ENCODE data around the gene TSSK2.

- TF ChIP-seq, protein P1, sequence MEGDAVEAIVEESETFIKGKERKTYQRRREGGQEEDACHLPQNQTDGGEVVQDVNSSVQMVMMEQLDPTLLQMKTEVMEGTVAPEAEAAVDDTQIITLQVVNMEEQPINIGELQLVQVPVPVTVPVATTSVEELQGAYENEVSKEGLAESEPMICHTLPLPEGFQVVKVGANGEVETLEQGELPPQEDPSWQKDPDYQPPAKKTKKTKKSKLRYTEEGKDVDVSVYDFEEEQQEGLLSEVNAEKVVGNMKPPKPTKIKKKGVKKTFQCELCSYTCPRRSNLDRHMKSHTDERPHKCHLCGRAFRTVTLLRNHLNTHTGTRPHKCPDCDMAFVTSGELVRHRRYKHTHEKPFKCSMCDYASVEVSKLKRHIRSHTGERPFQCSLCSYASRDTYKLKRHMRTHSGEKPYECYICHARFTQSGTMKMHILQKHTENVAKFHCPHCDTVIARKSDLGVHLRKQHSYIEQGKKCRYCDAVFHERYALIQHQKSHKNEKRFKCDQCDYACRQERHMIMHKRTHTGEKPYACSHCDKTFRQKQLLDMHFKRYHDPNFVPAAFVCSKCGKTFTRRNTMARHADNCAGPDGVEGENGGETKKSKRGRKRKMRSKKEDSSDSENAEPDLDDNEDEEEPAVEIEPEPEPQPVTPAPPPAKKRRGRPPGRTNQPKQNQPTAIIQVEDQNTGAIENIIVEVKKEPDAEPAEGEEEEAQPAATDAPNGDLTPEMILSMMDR (IDR thresholded peaks at IDR 0.05) = no peak
- TF ChIP-seq POLR2AphosphoS5 (IDR thresholded peaks at IDR 0.05; ENCODE audit: low read depth, low read length) = no peak
- TF ChIP-seq TCF7L2 (IDR thresholded peaks at IDR 0.05; ENCODE audit: low read depth, low read length) = no peak
- TF ChIP-seq SIN3A (IDR thresholded peaks at IDR 0.05; ENCODE audit: borderline replicate concordance, insufficient read depth, low read depth, low read length) = no peak
These were observed 10.1 kb upstream of the TSSK2 start for GRCh38 chr22:19120829-19121630.
